MM.1S (cell line): ENCODE data around the gene IFITM1.

Experiments used
- CTCF ChIP-seq: fragments of 300-600 bp; sonication (generic); IDR thresholded peaks from 2 replicates; pipeline ENCODE4 v1.5.1; 2016; ENCODE audit warnings: antibody characterized with exemption, low read length, mixed read lengths
- EZH2 ChIP-seq: fragments of 300-600 bp; sonication (generic); optimal IDR thresholded peaks from 2 replicates; pipeline ENCODE3; 2017; ENCODE audit warnings: low read depth, mild to moderate bottlenecking, antibody characterized with exemption, low read length, mixed read lengths

- no peak for TF ChIP-seq CTCF
- TF ChIP-seq EZH2 = no peak
Measured at GRCh38 chr11:339963-340362, 26.1 kb downstream of the IFITM1 start.
